GM13977 (cell line): ENCODE measurements around the gene IFNAR2.

Source experiments
- DNase-seq: peaks from one replicate; pipeline ENCODE4 v3.0.0; 2012; ENCODE audit warnings: low spot score
- in situ Hi-C: fragments of 300-500 bp; cut with MboI; formaldehyde crosslinking; loops from one replicate; pipeline ENCODE4 v1.12.0; 2022; ENCODE audit warnings: low sequenced_read_pairs, low pct_unique_long_range_greater_than_20kb, mixed read lengths, inconsistent platforms; ENCODE audit not compliant: unreplicated experiment
- TF ChIP-seq, protein P1 (sequence below): IDR thresholded peaks from 2 replicates; pipeline ENCODE4 v1.5.1; 2012; ENCODE audit warnings: mild to moderate bottlenecking, control low read depth; ENCODE audit not compliant: insufficient read depth; ENCODE audit errors: extremely low read depth, missing control alignments

Gene IFNAR2

GRCh38 chr21:33264561-33264960 lies 34.8 kb downstream of the IFNAR2 start:
- no peak for DNase-seq
- in situ Hi-C loops, result no loop called here
- TF ChIP-seq, protein P1, sequence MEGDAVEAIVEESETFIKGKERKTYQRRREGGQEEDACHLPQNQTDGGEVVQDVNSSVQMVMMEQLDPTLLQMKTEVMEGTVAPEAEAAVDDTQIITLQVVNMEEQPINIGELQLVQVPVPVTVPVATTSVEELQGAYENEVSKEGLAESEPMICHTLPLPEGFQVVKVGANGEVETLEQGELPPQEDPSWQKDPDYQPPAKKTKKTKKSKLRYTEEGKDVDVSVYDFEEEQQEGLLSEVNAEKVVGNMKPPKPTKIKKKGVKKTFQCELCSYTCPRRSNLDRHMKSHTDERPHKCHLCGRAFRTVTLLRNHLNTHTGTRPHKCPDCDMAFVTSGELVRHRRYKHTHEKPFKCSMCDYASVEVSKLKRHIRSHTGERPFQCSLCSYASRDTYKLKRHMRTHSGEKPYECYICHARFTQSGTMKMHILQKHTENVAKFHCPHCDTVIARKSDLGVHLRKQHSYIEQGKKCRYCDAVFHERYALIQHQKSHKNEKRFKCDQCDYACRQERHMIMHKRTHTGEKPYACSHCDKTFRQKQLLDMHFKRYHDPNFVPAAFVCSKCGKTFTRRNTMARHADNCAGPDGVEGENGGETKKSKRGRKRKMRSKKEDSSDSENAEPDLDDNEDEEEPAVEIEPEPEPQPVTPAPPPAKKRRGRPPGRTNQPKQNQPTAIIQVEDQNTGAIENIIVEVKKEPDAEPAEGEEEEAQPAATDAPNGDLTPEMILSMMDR, result no peak

DNA sequence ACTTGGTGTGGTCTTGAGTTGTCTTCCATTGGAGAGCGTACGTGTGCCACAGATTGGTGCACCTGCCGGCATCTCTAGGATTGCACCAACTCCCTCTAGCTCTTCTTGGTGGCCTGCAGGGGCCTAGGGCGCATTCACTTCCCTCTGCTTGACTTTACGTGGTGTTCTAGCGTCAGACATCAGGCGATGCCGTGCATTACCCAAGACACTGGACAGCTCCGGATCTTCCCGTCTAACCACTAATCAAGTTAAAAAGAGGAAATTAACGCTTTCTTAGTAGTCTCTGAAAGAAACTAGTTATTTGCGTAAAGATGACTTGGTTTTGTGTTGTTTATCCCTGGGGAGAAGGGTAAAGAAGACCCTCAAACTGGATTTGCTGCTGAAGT lies 35.9 kb downstream of the IFNAR2 start:
- in situ Hi-C loops, result no loop called here
- peak; percentile 45 for DNase-seq
- TF ChIP-seq, protein P1, result no peak

DNA sequence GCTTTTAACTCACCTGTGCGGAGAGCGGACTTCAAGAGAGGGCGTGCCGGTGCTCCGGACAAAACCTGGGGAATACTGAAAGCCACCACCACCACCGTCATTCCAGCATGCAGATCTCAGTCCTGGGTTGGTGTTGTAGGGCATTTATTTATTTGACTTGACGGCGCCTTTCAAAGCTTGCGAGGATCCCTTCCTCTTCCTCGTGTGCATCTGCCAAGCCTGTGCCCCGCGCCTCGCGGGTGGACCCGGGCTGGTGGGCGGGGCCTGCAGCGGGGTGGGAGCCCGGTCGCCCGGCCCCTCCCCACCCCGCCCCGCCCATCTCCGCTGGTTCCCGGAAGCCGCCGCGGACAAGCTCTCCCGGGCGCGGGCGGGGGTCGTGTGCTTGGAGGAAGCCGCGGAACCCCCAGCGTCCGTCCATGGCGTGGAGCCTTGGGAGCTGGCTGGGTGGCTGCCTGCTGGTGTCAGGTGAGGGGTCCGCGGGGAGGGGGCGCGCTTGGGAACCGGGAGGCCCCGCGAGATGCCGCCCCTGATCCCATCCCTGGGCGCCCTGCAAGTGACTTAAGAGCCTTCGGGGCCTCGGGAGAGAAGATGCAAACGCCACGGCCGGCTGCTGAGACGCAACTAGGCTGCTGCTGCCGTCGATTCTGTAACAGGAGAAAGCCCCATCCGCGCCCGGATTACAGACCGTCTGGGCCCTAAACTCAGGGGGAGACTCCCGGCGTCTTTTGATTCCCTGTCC lies 36.5 kb downstream of the IFNAR2 start, which contains the start of gene IL10RB:
Gene IL10RB (plus strand): TSS at position 318 of the 739 bp plus-strand sequence. CDS start 99 bp downstream, at position 417.
- TF ChIP-seq, protein P1, result no peak
- in situ Hi-C loops, result no loop called here
- DNase-seq, result peak; percentile 86

GRCh38 chr21:33266789-33267135 lies 37.0 kb downstream of the IFNAR2 start:
- TF ChIP-seq, protein P1, result no peak
- in situ Hi-C loops, result no loop called here
- DNase-seq, result peak; percentile 53

DNA sequence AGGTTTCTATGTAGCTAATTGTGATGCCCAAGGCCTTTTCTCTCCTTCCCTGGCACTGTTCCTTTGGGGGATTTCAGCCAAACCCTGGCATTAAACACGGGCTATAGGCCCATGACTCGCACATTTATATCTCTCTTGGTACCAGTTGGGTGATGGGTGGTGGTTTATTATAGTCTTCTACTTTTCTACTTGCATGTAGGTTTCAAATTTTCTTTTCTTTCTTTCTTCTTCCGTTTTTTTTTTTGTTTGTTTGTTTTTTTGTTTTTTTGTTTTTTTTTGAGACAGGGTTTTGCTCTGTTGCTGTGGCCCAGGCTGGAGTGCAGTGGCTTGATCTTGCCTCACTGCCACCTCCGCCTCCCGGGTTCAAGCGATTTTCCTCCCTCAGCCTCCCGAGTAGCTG lies 37.5 kb downstream of the IFNAR2 start:
- DNase-seq, result no peak
- in situ Hi-C loops, result no loop called here
- TF ChIP-seq, protein P1, result no peak

DNA sequence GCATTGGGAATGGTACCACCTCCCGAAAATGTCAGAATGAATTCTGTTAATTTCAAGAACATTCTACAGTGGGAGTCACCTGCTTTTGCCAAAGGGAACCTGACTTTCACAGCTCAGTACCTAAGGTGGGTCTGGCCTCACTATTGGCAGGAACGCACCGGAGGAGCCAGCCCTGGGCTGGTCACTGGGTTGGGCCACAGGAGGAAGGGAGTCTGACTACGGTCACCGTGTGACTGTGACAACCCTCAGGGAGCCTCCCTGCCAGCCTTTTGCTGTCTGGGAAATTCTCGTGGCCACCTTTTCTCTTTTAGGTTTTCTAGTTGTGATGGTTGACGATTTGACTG lies 38.6 kb downstream of the IFNAR2 start:
- in situ Hi-C loops, result no loop called here
- TF ChIP-seq, protein P1, result no peak
- DNase-seq, result no peak
